ENCODE results near the gene TNFAIP8L2.

GRCh38 chr1:151142411-151143056, 13.9 kb upstream of the TNFAIP8L2 start:
- TF ChIP-seq CEBPB (IDR thresholded peaks at IDR 0.05) (no peak), EP300 (IDR thresholded peaks at IDR 0.05; ENCODE audit: borderline replicate concordance) (no peak)
